Cardiac muscle cell (in vitro differentiated cells and primary cell): ENCODE results near the gene BCL6. TPM values are rescaled to one million over a fixed set of nuclear protein-coding genes. Genes with fewer than 3 reads are reported as not detected.
A peak's percentile ranks its signal among the peaks of the same experiment; 100 is the strongest.

ENCODE experiments used
- DNase-seq, 2 donors: peaks; one replicate each; pipeline versions ENCODE4 v3.0.0 to v3.0.0-alpha.2; 2010 to 2017; ENCODE audit warnings: low read depth in 1 of 2, low spot score in 1 of 2
- H3K27ac ChIP-seq: fragments of 200-600 bp; sonication (generic); 2 replicates; pipeline ENCODE4 v1.5.1; 2016
- H3K27me3 ChIP-seq: fragments of 200-600 bp; sonication (generic); 2 replicates; pipeline ENCODE4 v1.6.0; 2016; ENCODE audit warnings: control low read depth
- H3K36me3 ChIP-seq: fragments of 200-600 bp; sonication (generic); 2 replicates; pipeline ENCODE4 v1.5.1; 2016; ENCODE audit warnings: control low read depth
- H3K4me1 ChIP-seq: fragments of 200-600 bp; sonication (generic); 2 replicates; pipeline ENCODE4 v1.8.1; 2017; ENCODE audit warnings: low read depth, mild to moderate bottlenecking, mixed run types
- H3K4me3 ChIP-seq: fragments of 200-600 bp; sonication (generic); 2 replicates; pipeline ENCODE4 v1.5.1; 2016; ENCODE audit warnings: mild to moderate bottlenecking
- H3K9me3 ChIP-seq: fragments of 200-600 bp; sonication (generic); 2 replicates; pipeline ENCODE4 v1.5.1; 2017; ENCODE audit warnings: low read depth, mild to moderate bottlenecking, control low read depth
- polyA plus RNA-seq: library from polyadenylated mRNA; unstranded; fragments of >200 nt; fragmentation: Nextera tagmentation; extraction: Ambion mirVana; gene quantifications from 2 replicates; pipeline ENCODE4 v1.2.1, GENCODE V29; 2016
- total RNA-seq: library from RNA; depleted of rRNA; stranded (reverse); fragments of >200 nt; gene quantifications from 2 replicates; pipeline ENCODE4 v1.2.3, GENCODE V29; 2016
- TF ChIP-seq, protein P1 (sequence below): IDR thresholded peaks from 2 replicates; pipeline ENCODE4 v1.5.1; 2012; ENCODE audit warnings: low read depth, mild to moderate bottlenecking, low read length

BCL6 gene
- total and polyA plus RNA-seq, 2 experiments from 2014 or later: 4.9 to 12.7 TPM

DNA sequence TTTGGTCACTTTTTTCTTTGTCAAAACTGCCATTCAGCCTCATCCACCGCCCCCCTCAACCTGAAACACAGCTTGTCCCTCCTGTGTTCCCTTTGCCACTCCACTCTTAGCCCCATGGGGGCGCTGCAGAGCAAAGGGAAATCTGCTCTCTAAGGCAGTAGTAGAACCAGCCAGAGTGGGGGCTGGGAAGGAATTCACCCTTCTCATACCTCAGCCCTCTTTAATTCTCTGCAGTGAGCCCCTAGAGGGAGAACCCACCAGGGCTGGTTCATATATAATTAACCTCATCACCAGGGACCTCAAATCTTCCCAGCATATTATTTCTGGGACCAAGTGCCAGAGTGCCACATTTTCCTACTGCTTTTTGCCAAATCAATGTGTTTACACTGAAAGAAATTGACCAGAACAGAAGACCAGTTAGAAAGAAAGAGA, 2.8 kb upstream of the BCL6 start:
- Histone ChIP-seq H3K36me3 (no peaks in the 10 kb centered on the region), H3K4me3 (no peak overlapping the region)
- peak; percentile 87 to 94 for DNase-seq

DNA sequence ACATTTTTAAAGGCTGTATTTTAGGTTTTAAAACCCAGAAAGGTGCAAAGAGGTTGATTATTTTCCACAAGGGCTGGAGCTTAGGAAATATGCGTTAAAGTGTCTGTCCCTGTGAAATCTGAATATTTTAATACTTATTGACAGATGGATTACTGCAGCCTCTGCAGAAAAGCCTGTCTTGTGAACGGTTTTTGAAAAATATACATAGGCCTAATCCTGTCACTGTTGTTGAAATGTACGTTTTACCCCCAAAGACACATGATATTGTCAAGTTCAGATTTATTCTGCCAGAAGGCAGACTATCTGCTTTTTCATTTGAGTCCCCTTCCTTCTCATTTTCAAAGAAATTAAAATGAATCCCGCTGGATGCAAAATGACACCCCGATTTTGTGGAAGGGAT, 2.2 kb upstream of the BCL6 start:
- TF ChIP-seq, protein P1, sequence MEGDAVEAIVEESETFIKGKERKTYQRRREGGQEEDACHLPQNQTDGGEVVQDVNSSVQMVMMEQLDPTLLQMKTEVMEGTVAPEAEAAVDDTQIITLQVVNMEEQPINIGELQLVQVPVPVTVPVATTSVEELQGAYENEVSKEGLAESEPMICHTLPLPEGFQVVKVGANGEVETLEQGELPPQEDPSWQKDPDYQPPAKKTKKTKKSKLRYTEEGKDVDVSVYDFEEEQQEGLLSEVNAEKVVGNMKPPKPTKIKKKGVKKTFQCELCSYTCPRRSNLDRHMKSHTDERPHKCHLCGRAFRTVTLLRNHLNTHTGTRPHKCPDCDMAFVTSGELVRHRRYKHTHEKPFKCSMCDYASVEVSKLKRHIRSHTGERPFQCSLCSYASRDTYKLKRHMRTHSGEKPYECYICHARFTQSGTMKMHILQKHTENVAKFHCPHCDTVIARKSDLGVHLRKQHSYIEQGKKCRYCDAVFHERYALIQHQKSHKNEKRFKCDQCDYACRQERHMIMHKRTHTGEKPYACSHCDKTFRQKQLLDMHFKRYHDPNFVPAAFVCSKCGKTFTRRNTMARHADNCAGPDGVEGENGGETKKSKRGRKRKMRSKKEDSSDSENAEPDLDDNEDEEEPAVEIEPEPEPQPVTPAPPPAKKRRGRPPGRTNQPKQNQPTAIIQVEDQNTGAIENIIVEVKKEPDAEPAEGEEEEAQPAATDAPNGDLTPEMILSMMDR: no peak
- Histone ChIP-seq H3K27me3 (no peaks in the 10 kb centered on the region), H3K9me3 (no peaks in the 10 kb centered on the region), H3K4me3 (no peak overlapping the region), H3K36me3 (no peaks in the 10 kb centered on the region), H3K4me1 (peaks cover 21% of the 10 kb centered on the region), H3K27ac (no peak overlapping the region)
- DNase-seq: no peak

More for the DNA sequence above, 2.8 kb upstream of the BCL6 start:
- Histone ChIP-seq H3K27ac (no peak overlapping the region), H3K27me3 (no peaks in the 10 kb centered on the region), H3K9me3 (no peaks in the 10 kb centered on the region), H3K4me1 (peaks cover 15% of the 10 kb centered on the region)
- TF ChIP-seq, protein P1: peak; percentile 99

DNA sequence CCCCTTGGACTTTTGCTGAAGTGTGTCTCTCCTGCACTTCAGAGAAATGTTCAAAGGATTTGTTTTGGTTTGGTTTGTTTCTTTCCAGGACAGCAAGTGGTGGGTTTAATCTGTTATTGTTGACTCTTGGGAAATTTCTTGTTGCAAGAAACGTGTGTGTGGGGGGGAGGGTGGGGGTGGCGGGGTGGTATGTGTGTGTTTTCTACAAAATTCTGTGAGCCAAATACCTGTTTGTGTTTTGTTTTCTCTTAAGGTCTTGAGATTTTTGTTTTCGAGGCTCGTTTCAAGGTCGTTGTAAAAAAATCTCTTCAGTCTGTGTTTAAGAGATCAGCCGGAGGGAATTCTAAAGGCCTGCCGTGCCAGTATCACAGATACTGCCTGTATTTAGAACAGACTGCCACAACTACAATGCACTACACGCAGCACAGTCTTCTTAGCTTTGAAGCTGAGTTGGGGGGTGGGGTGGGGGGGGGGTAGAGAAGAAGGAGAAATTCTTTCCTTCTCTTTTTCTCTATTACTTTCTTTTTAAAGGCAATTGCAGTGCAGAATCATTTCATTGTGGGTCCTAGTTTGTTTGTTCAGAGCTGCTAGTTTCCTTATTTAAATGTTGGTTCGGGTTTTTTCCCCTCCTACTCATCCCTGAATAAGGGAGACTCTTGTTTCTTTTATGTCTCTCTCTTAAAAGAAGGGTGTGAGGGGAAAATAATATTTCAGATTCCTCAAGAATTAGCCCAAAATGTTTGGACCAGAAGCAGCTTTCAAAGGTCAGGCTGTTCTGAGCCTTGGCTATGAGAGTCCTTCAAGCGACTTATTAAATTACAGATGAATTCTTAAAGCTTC, 1.4 kb upstream of the BCL6 start:
- H3K27ac ChIP-seq: peak overlapping the region; percentile 98
- no peaks in the 10 kb centered on the region for H3K9me3 ChIP-seq
- peak overlapping the region; percentile 74 for H3K4me3 ChIP-seq
- peaks cover 26% of the 10 kb centered on the region for H3K4me1 ChIP-seq
- H3K27me3 ChIP-seq: no peaks in the 10 kb centered on the region
- no peaks in the 10 kb centered on the region for H3K36me3 ChIP-seq
- TF ChIP-seq, protein P1: no peak
- peak; percentile 65 for DNase-seq

DNA sequence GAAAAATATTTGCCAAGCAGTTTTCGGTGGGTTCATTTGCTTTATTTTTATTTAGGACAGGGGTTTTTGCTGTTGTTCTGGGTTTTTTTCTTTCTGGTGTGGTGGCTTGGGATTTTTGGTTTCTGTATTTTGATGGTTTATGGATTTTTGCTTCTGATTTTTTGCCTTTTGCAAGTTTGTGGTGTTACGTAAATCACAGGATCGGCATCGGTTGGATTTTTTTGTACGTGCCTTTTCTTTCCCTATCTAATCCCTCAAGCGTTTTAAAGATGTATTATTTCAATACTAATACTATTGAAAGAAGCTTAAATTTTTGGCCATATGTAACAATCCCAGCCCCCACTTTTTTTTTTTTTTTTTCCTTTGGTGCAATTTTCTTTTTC, 782 bp upstream of the BCL6 start:
- TF ChIP-seq, protein P1: no peak
- no peaks in the 10 kb centered on the region for H3K9me3 ChIP-seq
- H3K36me3 ChIP-seq: no peaks in the 10 kb centered on the region
- peak overlapping the region; percentile 98 for H3K27ac ChIP-seq
- H3K4me3 ChIP-seq: peak overlapping the region; percentile 74
- peak in 1 of 2 donors; percentile 38 for DNase-seq
- H3K4me1 ChIP-seq: peaks cover 26% of the 10 kb centered on the region
- H3K27me3 ChIP-seq: no peaks in the 10 kb centered on the region

DNA sequence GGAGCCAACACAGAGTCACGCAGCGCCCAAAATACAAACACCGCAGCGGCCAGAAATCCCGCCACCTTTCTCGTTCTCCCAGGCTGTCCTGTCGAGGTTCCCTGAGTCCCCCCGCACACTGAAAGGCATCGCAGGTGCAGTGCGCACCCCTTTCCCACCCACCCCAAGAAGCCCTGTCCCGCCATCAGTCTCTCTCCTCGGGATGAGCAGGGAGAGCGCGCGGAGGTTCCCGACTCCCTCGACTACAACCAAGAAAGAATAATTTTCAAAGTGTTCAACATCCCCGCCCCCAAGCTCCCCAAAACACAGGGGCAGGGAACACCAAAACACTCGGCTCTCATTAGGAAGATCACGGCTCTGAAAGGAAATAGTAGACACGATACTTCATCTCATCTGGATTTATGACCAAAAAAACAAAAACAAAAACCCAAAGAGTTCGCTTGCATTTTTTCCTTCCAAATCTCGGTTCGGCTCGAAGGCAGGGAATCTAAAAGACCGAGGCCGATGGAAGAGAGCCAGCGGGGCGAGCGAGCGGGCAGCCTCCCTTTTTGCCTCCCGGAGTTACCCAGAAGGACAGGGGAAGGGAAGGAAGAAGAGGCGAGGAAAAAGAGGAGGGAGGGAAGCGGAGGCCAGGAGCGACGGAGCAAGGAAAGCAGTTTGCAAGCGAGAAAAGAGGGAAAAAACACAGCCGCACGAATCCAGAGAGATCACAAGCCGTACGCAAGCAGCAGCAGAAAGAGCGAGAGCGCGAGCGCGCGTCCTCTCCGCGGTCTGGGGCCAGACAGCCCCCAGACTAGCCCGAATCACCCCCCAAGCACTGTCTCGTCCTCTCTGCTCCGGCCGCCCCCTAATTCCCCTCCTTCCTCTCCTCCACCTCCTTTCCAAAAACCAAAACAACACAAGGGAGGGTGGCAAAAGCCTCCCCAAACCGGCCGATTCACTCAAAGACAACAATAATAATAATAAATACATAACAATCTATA, 808 bp downstream of the BCL6 start:
- peak; percentile 60 to 70 for DNase-seq
- no peaks in the 10 kb centered on the region for H3K36me3 ChIP-seq

More for the DNA sequence above, 808 bp downstream of the BCL6 start:
- Histone ChIP-seq H3K27me3 (no peaks in the 10 kb centered on the region), H3K4me3 (peak overlapping the region; percentile 74), H3K4me1 (peaks cover 18% of the 10 kb centered on the region), H3K9me3 (no peaks in the 10 kb centered on the region), H3K27ac (peak overlapping the region; percentile 98)
- TF ChIP-seq, protein P1: no peak
